ENCODE results near the gene CPB1.

DNA sequence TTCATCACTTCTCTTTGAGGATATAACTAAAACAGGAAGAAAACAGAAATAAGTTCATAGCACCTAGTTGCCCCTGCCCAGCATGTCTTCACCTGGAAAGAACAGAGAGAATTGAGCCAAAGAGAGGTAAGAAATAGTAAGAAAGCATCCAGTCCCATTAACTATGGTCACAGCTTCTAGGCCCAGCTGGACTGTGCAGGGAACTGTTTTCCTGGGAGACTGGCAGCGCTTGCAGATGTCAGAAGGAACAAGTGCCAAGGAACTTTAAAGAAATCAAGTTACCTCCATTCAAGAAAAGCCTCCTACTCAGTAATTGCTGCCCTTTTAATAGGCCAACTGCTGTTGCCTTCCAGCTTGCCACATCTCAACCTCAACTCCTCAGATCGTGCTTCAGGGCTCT lies 17.8 kb upstream of the CPB1 start:
- no peak for TF ChIP-seq CTCF (IDR thresholded peaks at IDR 0.05; ENCODE audit: low read length)
- no peak for TF ChIP-seq EZH2 (IDR thresholded peaks at IDR 0.05; ENCODE audit: borderline replicate concordance, low read length)
